Vagina (tissue), 2 donors: ENCODE results near the gene DDHD1. TPM values are rescaled to one million over a fixed set of nuclear protein-coding genes. Genes with fewer than 3 reads are reported as not detected.

Experiments used
- DNase-seq, 2 donors: peaks; one replicate each; pipeline ENCODE4 v3.0.0-alpha.2; 2017; ENCODE audit errors: extremely low spot score in 2 of 2
- H3K27ac ChIP-seq: fragments of 200-600 bp; sonication (generic); one replicate; pipeline ENCODE4 v1.5.1; 2019
- H3K27me3 ChIP-seq: fragments of 200-600 bp; sonication (generic); one replicate; pipeline ENCODE4 v1.5.1; 2019
- H3K36me3 ChIP-seq, 2 donors: fragments of 200-600 bp; sonication (generic); one replicate each; pipeline ENCODE4 v1.5.1; 2017 to 2019
- H3K4me1 ChIP-seq: fragments of 200-600 bp; sonication (generic); one replicate; pipeline ENCODE4 v1.5.1; 2019
- H3K4me3 ChIP-seq, 2 donors: fragments of 200-600 bp; sonication (generic); 1 replicate in 1 of 2; 2 replicates in 1 of 2; pipeline ENCODE4 v1.5.1; 2016 to 2019
- H3K9me3 ChIP-seq: fragments of 200-600 bp; sonication (generic); one replicate; pipeline ENCODE4 v1.5.1; 2019
- POLR2A ChIP-seq, 2 donors: fragments of 450-650 bp; IDR thresholded peaks; one replicate each; pipeline ENCODE4 v1.6.1; 2017; ENCODE audit warnings: antibody characterized with exemption in 2 of 2, mild to moderate bottlenecking in 2 of 2, moderate library complexity in 2 of 2
- POLR2AphosphoS5 ChIP-seq, 2 donors: sonication (generic); formaldehyde crosslinking; IDR thresholded peaks; one replicate each; pipeline ENCODE4 v1.9.0; 2017; ENCODE audit warnings: antibody characterized with exemption in 2 of 2, mild to moderate bottlenecking in 2 of 2, low read depth in 1 of 2; ENCODE audit not compliant: insufficient read depth in 1 of 2
- intact Hi-C: fragments of 100-400 bp; cut with DNase I; formaldehyde crosslinking; loops from one replicate; pipeline ENCODE4 v1.15.1; 2023
- total RNA-seq: library from RNA; depleted of rRNA; stranded (reverse); fragments of >200 nt; gene quantifications from one replicate; pipeline ENCODE4 v1.2.3, GENCODE V29; 2016
- TF ChIP-seq, protein P1 (sequence below), 3 experiments: fragments of 450-650 bp in 2 of 3; fragments of 200-600 bp in 1 of 3; sonication (generic) in 1 of 3; IDR thresholded peaks; one replicate each; pipeline ENCODE4 v1.5.1; 2017 to 2019; ENCODE audit warnings: antibody characterized with exemption in 3 of 3, mild to moderate bottlenecking in 2 of 3, moderate library complexity in 2 of 3

The DDHD1 gene
- 17.4 TPM for total RNA-seq

DNA sequence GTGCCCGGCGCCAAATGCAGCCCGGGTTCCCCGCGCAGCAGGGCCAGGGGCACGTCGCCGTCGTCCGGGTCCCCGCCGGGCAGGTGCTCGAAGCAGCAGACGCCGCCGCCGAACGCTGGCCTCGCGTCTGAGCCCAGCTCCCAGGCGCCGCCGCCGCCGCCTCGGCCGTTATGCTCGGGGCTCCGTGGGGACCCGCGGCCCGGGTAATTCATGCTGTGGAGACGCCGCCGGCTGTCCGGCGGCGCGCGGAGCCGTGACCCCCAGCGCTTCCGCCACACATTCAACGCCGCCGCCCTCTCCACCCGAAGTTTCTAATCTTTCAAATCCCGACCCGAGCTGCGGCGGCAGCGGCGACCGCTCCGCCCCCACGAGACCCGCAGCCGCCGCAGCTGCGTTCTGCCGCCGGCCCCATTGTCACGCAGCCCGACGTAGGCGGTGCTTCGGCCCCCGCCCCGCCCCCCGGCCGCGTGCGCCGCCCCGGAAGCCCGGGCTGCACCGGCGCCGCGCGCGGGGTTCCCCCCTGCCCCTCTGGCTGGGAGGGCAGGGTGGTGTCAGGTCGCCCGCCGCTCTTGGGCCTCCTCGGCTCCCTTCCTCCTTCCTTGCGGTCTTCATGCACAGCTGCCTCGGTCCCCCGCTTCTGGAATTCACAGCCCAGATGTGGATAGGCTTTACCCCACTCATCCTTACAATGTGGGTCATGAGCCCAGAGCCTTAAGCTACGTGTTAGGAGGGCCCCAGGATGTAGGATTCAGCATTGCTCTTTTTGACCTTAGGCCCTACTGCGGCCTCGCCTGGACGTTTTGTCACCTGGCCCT, at the start of gene DDHD1:
TSS of gene DDHD1 (minus strand) at position 437 of the 815 bp plus-strand sequence. CDS start at position 212, 225 bp downstream.
- Histone ChIP-seq H3K27ac (peak within 1 kb of the TSS; percentile 86), H3K36me3 (no peaks in the 10 kb centered on the region), H3K4me3 (peak within 1 kb of the TSS; percentile 88 to 91), H3K27me3 (no peaks in the 10 kb centered on the region), H3K4me1 (peaks cover 33% of the 10 kb centered on the region), H3K9me3 (no peaks in the 10 kb centered on the region)
- peak in 1 of 2 donors; percentile 71 for TF ChIP-seq POLR2A (IDR thresholded peaks at IDR 0.05)
- peak in 1 of 2 donors; percentile 59 for TF ChIP-seq POLR2AphosphoS5 (IDR thresholded peaks at IDR 0.05; ENCODE audit: insufficient read depth in 1 of 2, low read depth in 1 of 2)
- TF ChIP-seq, protein P1, sequence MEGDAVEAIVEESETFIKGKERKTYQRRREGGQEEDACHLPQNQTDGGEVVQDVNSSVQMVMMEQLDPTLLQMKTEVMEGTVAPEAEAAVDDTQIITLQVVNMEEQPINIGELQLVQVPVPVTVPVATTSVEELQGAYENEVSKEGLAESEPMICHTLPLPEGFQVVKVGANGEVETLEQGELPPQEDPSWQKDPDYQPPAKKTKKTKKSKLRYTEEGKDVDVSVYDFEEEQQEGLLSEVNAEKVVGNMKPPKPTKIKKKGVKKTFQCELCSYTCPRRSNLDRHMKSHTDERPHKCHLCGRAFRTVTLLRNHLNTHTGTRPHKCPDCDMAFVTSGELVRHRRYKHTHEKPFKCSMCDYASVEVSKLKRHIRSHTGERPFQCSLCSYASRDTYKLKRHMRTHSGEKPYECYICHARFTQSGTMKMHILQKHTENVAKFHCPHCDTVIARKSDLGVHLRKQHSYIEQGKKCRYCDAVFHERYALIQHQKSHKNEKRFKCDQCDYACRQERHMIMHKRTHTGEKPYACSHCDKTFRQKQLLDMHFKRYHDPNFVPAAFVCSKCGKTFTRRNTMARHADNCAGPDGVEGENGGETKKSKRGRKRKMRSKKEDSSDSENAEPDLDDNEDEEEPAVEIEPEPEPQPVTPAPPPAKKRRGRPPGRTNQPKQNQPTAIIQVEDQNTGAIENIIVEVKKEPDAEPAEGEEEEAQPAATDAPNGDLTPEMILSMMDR (IDR thresholded peaks at IDR 0.05): no peak
- no peak for DNase-seq
- intact Hi-C loops: no loop called here

- Histone ChIP-seq H3K36me3 (no peaks in the 10 kb centered on the region), H3K4me3 (no peak overlapping the region), H3K27me3 (no peaks in the 10 kb centered on the region), H3K27ac (no peak overlapping the region), H3K9me3 (no peaks in the 10 kb centered on the region), H3K4me1 (no peaks in the 10 kb centered on the region)
- intact Hi-C loops: no loop called here
- no peak for TF ChIP-seq POLR2AphosphoS5 (IDR thresholded peaks at IDR 0.05; ENCODE audit: insufficient read depth in 1 of 2, low read depth in 1 of 2)
- TF ChIP-seq, protein P1 (IDR thresholded peaks at IDR 0.05): no peak
- DNase-seq: no peak
Measured at GRCh38 chr14:53195949-53196348, 42.8 kb upstream of the DDHD1 start.

GRCh38 chr14:53193193-53193592, 40.1 kb upstream of the DDHD1 start:
- Histone ChIP-seq H3K4me3 (no peak overlapping the region), H3K4me1 (no peaks in the 10 kb centered on the region), H3K27ac (no peak overlapping the region), H3K36me3 (no peaks in the 10 kb centered on the region), H3K9me3 (no peaks in the 10 kb centered on the region), H3K27me3 (no peaks in the 10 kb centered on the region)
- TF ChIP-seq POLR2A (IDR thresholded peaks at IDR 0.05) (no peak), POLR2AphosphoS5 (IDR thresholded peaks at IDR 0.05; ENCODE audit: insufficient read depth in 1 of 2, low read depth in 1 of 2) (no peak)
- TF ChIP-seq, protein P1 (IDR thresholded peaks at IDR 0.05): no peak
- no peak for DNase-seq
- intact Hi-C loops: no loop called here

GRCh38 chr14:53192052-53192760, 39.1 kb upstream of the DDHD1 start:
- no peaks in the 10 kb centered on the region for H3K36me3 ChIP-seq
- no peaks in the 10 kb centered on the region for H3K27me3 ChIP-seq
- intact Hi-C loops: no loop called here
- TF ChIP-seq, protein P1 (IDR thresholded peaks at IDR 0.05): no peak
- TF ChIP-seq POLR2AphosphoS5 (IDR thresholded peaks at IDR 0.05; ENCODE audit: insufficient read depth in 1 of 2, low read depth in 1 of 2) (no peak), POLR2A (IDR thresholded peaks at IDR 0.05) (no peak)
- no peak overlapping the region for H3K4me3 ChIP-seq
- no peaks in the 10 kb centered on the region for H3K9me3 ChIP-seq
- H3K27ac ChIP-seq: no peak overlapping the region
- no peak for DNase-seq
- H3K4me1 ChIP-seq: no peaks in the 10 kb centered on the region
